HCT116 (cell line): Measurements from ENCODE around the gene HLCS. TPM values are rescaled to one million over a fixed set of nuclear protein-coding genes. Genes with fewer than 3 reads are reported as not detected.

ENCODE experiments used
- ATAC-seq: fragments of 200-7000 bp; cut with Tn5 transposase; 2 replicates; pipeline ENCODE4 v1.9.1; 2020; ENCODE audit warnings: mild to moderate bottlenecking, moderate library complexity
- BruUV-seq: library from RNA; stranded (reverse); fragments of 400-500 nt; replicated peaks from 2 replicates; lab custom pipeline; 2021; lab: Mats Ljungman, UMichigan
- CTCF ChIA-PET: fragments of 300-600 bp; sonication (Branson Sonifier 250); formaldehyde crosslinking; loops from one replicate; lab custom pipeline; 2021; ENCODE audit warnings: antibody characterized with exemption; lab: Charles Lee
- POLR2A ChIA-PET: fragments of 300-600, 350-600 bp; sonication (Branson Sonifier 250); formaldehyde crosslinking; loops from one replicate; lab custom pipeline; 2021; ENCODE audit warnings: antibody characterized with exemption; lab: Charles Lee
- RAD21 ChIA-PET, 2 experiments: fragments of 300-600 bp; sonication (Branson Sonifier 250); formaldehyde crosslinking; loops; one replicate each; lab custom pipeline; 2023; ENCODE audit warnings: low total read pairs in 2 of 2; ENCODE audit not compliant: uncharacterized antibody in 2 of 2, unreplicated experiment in 2 of 2, low non-redundant PET in 1 of 2; lab: Charles Lee
- DNase-seq: peaks from one replicate; pipeline ENCODE4 v3.0.0-alpha.2; 2010; ENCODE audit warnings: low read depth, low spot score
- H2AFZ ChIP-seq: fragments of 200-600 bp; shearing (Covaris generic), sonication (generic); 2 replicates; pipeline ENCODE4 v1.6.1; 2017; ENCODE audit warnings: low read depth, mixed run types, mixed read lengths, antibody characterized with exemption, low read length; ENCODE audit not compliant: poor library complexity, severe bottlenecking
- H3K27ac ChIP-seq: 2 replicates; pipeline ENCODE4 v1.5.1; 2012; ENCODE audit warnings: low read depth, low read length
- H3K27me3 ChIP-seq: fragments of 200-600 bp; sonication (generic); 2 replicates; pipeline ENCODE4 v1.6.1; 2016; ENCODE audit warnings: mixed run types, low read length, mixed read lengths; ENCODE audit not compliant: insufficient read depth
- H3K36me3 ChIP-seq, 2 experiments: fragments of 200-500 bp in 1 of 2; fragments of 200-600 bp in 1 of 2; sonication (Bioruptor generic) in 1 of 2; sonication (generic) in 1 of 2; 2 replicates each; pipeline versions ENCODE4 v1.5.1 to v1.6.1; 2014 to 2016; ENCODE audit warnings: low read length in 2 of 2, inconsistent platforms in 1 of 2, mixed read lengths in 1 of 2, mixed run types in 1 of 2; ENCODE audit not compliant: insufficient read depth in 2 of 2, control insufficient read depth in 1 of 2
- H3K4me1 ChIP-seq, 2 experiments: fragments of 200-600 bp in 1 of 2; sonication (generic) in 1 of 2; 2 replicates each; pipeline versions ENCODE4 v1.5.1 to v1.6.1; 2012 to 2017; ENCODE audit warnings: low read length in 2 of 2, inconsistent platforms in 1 of 2, mild to moderate bottlenecking in 1 of 2, mixed read lengths in 1 of 2, mixed run types in 1 of 2, moderate library complexity in 1 of 2; ENCODE audit not compliant: insufficient read depth in 2 of 2, control insufficient read depth in 1 of 2
- H3K4me2 ChIP-seq: fragments of 200-600 bp; sonication (generic); 2 replicates; pipeline ENCODE4 v1.6.1; 2017; ENCODE audit warnings: mixed run types, low read length, mixed read lengths
- H3K4me3 ChIP-seq, 2 experiments: fragments of 200-600 bp in 1 of 2; sonication (generic) in 1 of 2; replicated peaks in 1 of 2; 2 replicates each; pipeline ENCODE4 v1.5.1; 2011 to 2016; ENCODE audit warnings: low read length in 2 of 2, control low read depth in 1 of 2, low read depth in 1 of 2, mild to moderate bottlenecking in 1 of 2, mixed read lengths in 1 of 2, mixed run types in 1 of 2
- H3K79me2 ChIP-seq: fragments of 200-600 bp; sonication (generic); 2 replicates; pipeline ENCODE4 v1.6.1; 2017; ENCODE audit warnings: mild to moderate bottlenecking, mixed run types, low read length, moderate library complexity, mixed read lengths; ENCODE audit not compliant: insufficient read depth
- H3K9ac ChIP-seq: fragments of 200-600 bp; sonication (generic); 2 replicates; pipeline ENCODE4 v1.6.1; 2016; ENCODE audit warnings: low read length, mixed read lengths
- H3K9me2 ChIP-seq: fragments of 200-600 bp; sonication (generic), shearing (Covaris generic); 2 replicates; pipeline ENCODE4 v1.6.1; 2017; ENCODE audit warnings: mixed run types, mild to moderate bottlenecking, moderate library complexity; ENCODE audit not compliant: insufficient read depth
- H3K9me3 ChIP-seq, 2 experiments: fragments of 200-500 bp in 1 of 2; fragments of 200-600 bp in 1 of 2; sonication (Bioruptor generic) in 1 of 2; sonication (generic) in 1 of 2; 2 replicates each; pipeline ENCODE4 v1.6.1; 2014 to 2017; ENCODE audit warnings: low read length in 2 of 2, mixed read lengths in 2 of 2, inconsistent platforms in 1 of 2, low read depth in 1 of 2, mild to moderate bottlenecking in 1 of 2, mixed run types in 1 of 2, moderate library complexity in 1 of 2; ENCODE audit not compliant: control insufficient read depth in 1 of 2, insufficient read depth in 1 of 2
- H4K20me1 ChIP-seq: fragments of 200-600 bp; sonication (generic), shearing (Covaris generic); 2 replicates; pipeline ENCODE4 v1.6.1; 2017; ENCODE audit warnings: mixed run types, mild to moderate bottlenecking, moderate library complexity; ENCODE audit not compliant: insufficient read depth
- ATF3 ChIP-seq: IDR thresholded peaks from 2 replicates; pipeline ENCODE4 v1.6.1; 2012
- CBX3 ChIP-seq: IDR thresholded peaks from 2 replicates; pipeline ENCODE4 v1.6.1; 2012; ENCODE audit warnings: low read depth
- CEBPB ChIP-seq: IDR thresholded peaks from 2 replicates; pipeline ENCODE4 v1.6.1; 2012; ENCODE audit warnings: low read depth
- EGR1 ChIP-seq: IDR thresholded peaks from 2 replicates; pipeline ENCODE4 v1.6.1; 2012; ENCODE audit warnings: low read depth
- ELF1 ChIP-seq: IDR thresholded peaks from 2 replicates; pipeline ENCODE4 v1.6.1; 2012; ENCODE audit warnings: low read depth, borderline replicate concordance
- EZH2 ChIP-seq: fragments of 200-600 bp; sonication (generic); IDR thresholded peaks from 2 replicates; pipeline ENCODE4 v1.6.1; 2017; ENCODE audit warnings: antibody characterized with exemption, mixed run types
- EZH2phosphoT487 ChIP-seq: fragments of 200-600 bp; IDR thresholded peaks from 2 replicates; pipeline ENCODE4 v1.6.1; 2018; ENCODE audit warnings: antibody characterized with exemption, borderline replicate concordance
- FOSL1 ChIP-seq: IDR thresholded peaks from 2 replicates; pipeline ENCODE4 v1.6.1; 2012; ENCODE audit warnings: low read depth
- JUND ChIP-seq: IDR thresholded peaks from 2 replicates; pipeline ENCODE4 v1.6.1; 2012
- MAX ChIP-seq: IDR thresholded peaks from 2 replicates; pipeline ENCODE4 v1.6.1; 2012
- POLR2A ChIP-seq: IDR thresholded peaks from 2 replicates; pipeline ENCODE4 v1.7.0; 2011; ENCODE audit warnings: borderline replicate concordance; ENCODE audit not compliant: insufficient read depth, insufficient read length; ENCODE audit errors: extremely low read depth
- POLR2AphosphoS5 ChIP-seq: IDR thresholded peaks from 2 replicates; pipeline ENCODE4 v1.6.1; 2011; ENCODE audit warnings: mild to moderate bottlenecking, low read depth, low read length, moderate library complexity
- SIN3A ChIP-seq: IDR thresholded peaks from 2 replicates; pipeline ENCODE4 v1.6.1; 2012; ENCODE audit warnings: low read depth
- SP1 ChIP-seq: IDR thresholded peaks from 2 replicates; pipeline ENCODE4 v1.6.1; 2012; ENCODE audit warnings: low read depth
- SRF ChIP-seq: IDR thresholded peaks from 2 replicates; pipeline ENCODE4 v1.6.1; 2012; ENCODE audit warnings: low read depth
- YY1 ChIP-seq: IDR thresholded peaks from 2 replicates; pipeline ENCODE4 v1.6.1; 2011; ENCODE audit warnings: low read length, low read depth, moderate library complexity, mild to moderate bottlenecking; ENCODE audit not compliant: insufficient replicate concordance; ENCODE audit errors: extremely low read depth
- ZBTB33 ChIP-seq: IDR thresholded peaks from 2 replicates; pipeline ENCODE4 v1.6.1; 2011; ENCODE audit warnings: mild to moderate bottlenecking, low read length, moderate library complexity; ENCODE audit not compliant: insufficient replicate concordance; ENCODE audit errors: extremely low read depth
- ZFX ChIP-seq: fragments of 450-650 bp; IDR thresholded peaks from 2 replicates; pipeline ENCODE4 v1.6.1; 2017
- ZNF274 ChIP-seq: fragments of 200-500 bp; sonication (Bioruptor generic); IDR thresholded peaks from 2 replicates; pipeline ENCODE4 v1.6.1; 2014; ENCODE audit warnings: mild to moderate bottlenecking, low read depth, low read length, inconsistent platforms
- intact Hi-C: fragments of 100-400 bp; cut with micrococcal nuclease; formaldehyde crosslinking; loops from 2 replicates; pipeline ENCODE4 v1.10.0; 2022
- total RNA-seq: library from RNA; stranded (reverse); gene quantifications from one replicate; pipeline ENCODE4 v1.2.1, GENCODE V29; 2021; ENCODE audit not compliant: unreplicated experiment

Gene HLCS
- total RNA-seq, 1 experiment from 2014 or later = 18.5 TPM

GRCh38 chr21:36722370-36723368, 243.8 kb downstream of the HLCS start:
- ChIA-PET CTCF (no interaction called here), POLR2A (no interaction called here)
- no TSS peak for BruUV-seq
- Histone ChIP-seq H3K4me3 (no peak overlapping the region), H3K79me2 (no peaks in the 10 kb centered on the region)
- intact Hi-C loops = no loop called here
- TF ChIP-seq MAX = no peak
- no peak for TF ChIP-seq SIN3A
- TF ChIP-seq SP1 = no peak
- no peak for TF ChIP-seq YY1
- TF ChIP-seq ZNF274 = no peak
- TF ChIP-seq, all 23 proteins: peak for 0
- Histone ChIP-seq H3K27me3 (no peaks in the 10 kb centered on the region), H3K27ac (no peak overlapping the region), H3K4me2 (no peak overlapping the region), H3K9me3 (no peaks in the 10 kb centered on the region), H3K9me2 (no peaks in the 10 kb centered on the region), H3K36me3 (no peaks in the 10 kb centered on the region), H2AFZ (no peak overlapping the region), H4K20me1 (no peaks in the 10 kb centered on the region), H3K4me1 (peaks cover 15 to 23% of the 10 kb centered on the region in 2 experiments), H3K9ac (no peak overlapping the region)
- DNase-seq (no peak), ATAC-seq (no peak)
- RAD21 ChIA-PET = no interaction called here

- H3K9ac ChIP-seq = no peak overlapping the region
- H3K9me3 ChIP-seq = no peaks in the 10 kb centered on the region
- no peaks in the 10 kb centered on the region for H3K79me2 ChIP-seq
- 0 out of 4 replicates have a peak, but pooled peaks cover 0 to 3% of the 10 kb centered on the region in 2 experiments for H3K36me3 ChIP-seq
- no TSS peak for BruUV-seq
- ATAC-seq = no peak
- RAD21 ChIA-PET = no interaction called here
- no peak overlapping the region for H3K4me3 ChIP-seq
- no peak overlapping the region for H3K4me2 ChIP-seq
- H3K9me2 ChIP-seq = no peaks in the 10 kb centered on the region
- H2AFZ ChIP-seq = no peak overlapping the region
- CTCF ChIA-PET = no interaction called here
- H4K20me1 ChIP-seq = no peaks in the 10 kb centered on the region
- POLR2A ChIA-PET = interaction anchor here (1.1 kb wide), 1 partner anchor 17 kb away, joined by 3 read pairs; no protein-coding TSS in a partner anchor
- H3K27me3 ChIP-seq = no peaks in the 10 kb centered on the region
- H3K27ac ChIP-seq = no peak overlapping the region
- intact Hi-C loops = no loop called here
- DNase-seq = no peak
- peaks cover 15 to 23% of the 10 kb centered on the region in 2 experiments for H3K4me1 ChIP-seq
- no peak for TF ChIP-seq FOSL1
- TF ChIP-seq EGR1 = no peak
- TF ChIP-seq SRF = no peak
- no peak for TF ChIP-seq MAX
- TF ChIP-seq ATF3 = no peak
- no peak for TF ChIP-seq EZH2
- no peak for TF ChIP-seq SP1
- no peak for TF ChIP-seq CEBPB
- no peak for TF ChIP-seq YY1
- no peak for TF ChIP-seq EZH2phosphoT487
- TF ChIP-seq ZBTB33 = no peak
- no peak for TF ChIP-seq ELF1
- TF ChIP-seq POLR2AphosphoS5 = no peak
- no peak for TF ChIP-seq POLR2A
- no peak for TF ChIP-seq ZFX
- TF ChIP-seq CBX3 = no peak
- no peak for TF ChIP-seq JUND
These were observed 244.7 kb downstream of the HLCS start for GRCh38 chr21:36721817-36722216.
